Right atrium auricular region (tissue), 2 donors: ENCODE measurements around the gene HAP1. TPM values are rescaled to one million over a fixed set of nuclear protein-coding genes. Genes with fewer than 3 reads are reported as not detected.
"Not testable (repeated sequence)": the region's sequence is repeated elsewhere in the genome, so short reads cannot be mapped to it uniquely, and the experiment has no call there.

Experiments
- DNase-seq: peaks from one replicate; pipeline ENCODE4 v3.0.0-alpha.2; 2019; ENCODE audit warnings: low spot score
- H3K27ac ChIP-seq, 2 donors: fragments of 200-600 bp; sonication (generic); 1 replicate in 1 of 2; 2 replicates in 1 of 2; pipeline ENCODE4 v1.5.1; 2016 to 2019
- H3K27me3 ChIP-seq, 2 donors: fragments of 200-600 bp; sonication (generic); one replicate each; pipeline versions ENCODE4 v1.5.1 to v1.6.0; 2017 to 2019
- H3K36me3 ChIP-seq: fragments of 200-600 bp; sonication (generic); one replicate; pipeline ENCODE4 v1.5.1; 2016
- H3K4me1 ChIP-seq, 2 donors: fragments of 200-600 bp; sonication (generic); one replicate each; pipeline versions ENCODE4 v1.5.1 to v1.6.0; 2017 to 2019
- H3K4me3 ChIP-seq, 2 donors: fragments of 200-600 bp; sonication (generic); 1 replicate in 1 of 2; 2 replicates in 1 of 2; pipeline ENCODE4 v1.5.1; 2017 to 2019; ENCODE audit warnings: mild to moderate bottlenecking in 1 of 2, moderate library complexity in 1 of 2
- H3K9me3 ChIP-seq, 2 donors: fragments of 200-600 bp; sonication (generic); one replicate each; pipeline ENCODE4 v1.5.1; 2019
- total RNA-seq, 2 donors: library from RNA; depleted of rRNA; stranded (reverse); fragments of >200 nt; gene quantifications; one replicate each; pipeline ENCODE4 v1.1.0, GENCODE V29; 2016
- TF ChIP-seq, protein P1 (sequence below), 2 donors: fragments of 200-600 bp; sonication (generic); IDR thresholded peaks; one replicate each; pipeline ENCODE4 v1.5.1; 2019; ENCODE audit warnings: antibody characterized with exemption in 2 of 2

Gene HAP1
- total RNA-seq, 2 donors from 2014 or later = 0.08 TPM; not detected in 1

DNA sequence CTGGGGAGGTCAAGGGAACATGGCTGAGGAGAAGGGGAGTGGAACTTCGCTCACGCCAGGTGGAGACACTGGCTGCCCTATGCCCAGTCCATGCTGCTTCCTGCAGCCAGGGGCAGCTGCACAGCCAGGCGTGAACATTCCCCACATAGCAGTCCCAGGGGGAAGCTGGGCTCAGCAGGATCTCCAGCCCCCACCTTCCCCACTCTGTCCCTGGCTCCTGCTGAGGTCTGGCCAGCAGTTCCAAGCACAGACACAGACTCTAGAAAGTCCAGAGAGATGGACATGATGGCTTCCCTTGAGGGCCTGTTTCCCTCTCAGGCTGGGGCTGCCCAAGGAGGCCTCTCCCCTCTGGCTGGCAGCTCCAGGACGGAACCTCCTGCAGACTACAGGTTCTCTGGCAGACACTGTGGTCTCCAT lies 42.7 kb upstream of the HAP1 start:
- peaks cover 8% of the 10 kb centered on the region for H3K36me3 ChIP-seq
- H3K4me3 ChIP-seq = peak overlapping the region in 1 of 2 donors; percentile 15
- H3K4me1 ChIP-seq = peaks cover 0 to 98% of the 10 kb centered on the region in 2 donors
- TF ChIP-seq, protein P1, sequence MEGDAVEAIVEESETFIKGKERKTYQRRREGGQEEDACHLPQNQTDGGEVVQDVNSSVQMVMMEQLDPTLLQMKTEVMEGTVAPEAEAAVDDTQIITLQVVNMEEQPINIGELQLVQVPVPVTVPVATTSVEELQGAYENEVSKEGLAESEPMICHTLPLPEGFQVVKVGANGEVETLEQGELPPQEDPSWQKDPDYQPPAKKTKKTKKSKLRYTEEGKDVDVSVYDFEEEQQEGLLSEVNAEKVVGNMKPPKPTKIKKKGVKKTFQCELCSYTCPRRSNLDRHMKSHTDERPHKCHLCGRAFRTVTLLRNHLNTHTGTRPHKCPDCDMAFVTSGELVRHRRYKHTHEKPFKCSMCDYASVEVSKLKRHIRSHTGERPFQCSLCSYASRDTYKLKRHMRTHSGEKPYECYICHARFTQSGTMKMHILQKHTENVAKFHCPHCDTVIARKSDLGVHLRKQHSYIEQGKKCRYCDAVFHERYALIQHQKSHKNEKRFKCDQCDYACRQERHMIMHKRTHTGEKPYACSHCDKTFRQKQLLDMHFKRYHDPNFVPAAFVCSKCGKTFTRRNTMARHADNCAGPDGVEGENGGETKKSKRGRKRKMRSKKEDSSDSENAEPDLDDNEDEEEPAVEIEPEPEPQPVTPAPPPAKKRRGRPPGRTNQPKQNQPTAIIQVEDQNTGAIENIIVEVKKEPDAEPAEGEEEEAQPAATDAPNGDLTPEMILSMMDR (IDR thresholded peaks at IDR 0.05) = peak; percentile 41 to 69
- H3K27me3 ChIP-seq = no peaks in the 10 kb centered on the region
- peak overlapping the region; percentile 97 for H3K27ac ChIP-seq
- DNase-seq = no peak
- no peaks in the 10 kb centered on the region for H3K9me3 ChIP-seq

DNA sequence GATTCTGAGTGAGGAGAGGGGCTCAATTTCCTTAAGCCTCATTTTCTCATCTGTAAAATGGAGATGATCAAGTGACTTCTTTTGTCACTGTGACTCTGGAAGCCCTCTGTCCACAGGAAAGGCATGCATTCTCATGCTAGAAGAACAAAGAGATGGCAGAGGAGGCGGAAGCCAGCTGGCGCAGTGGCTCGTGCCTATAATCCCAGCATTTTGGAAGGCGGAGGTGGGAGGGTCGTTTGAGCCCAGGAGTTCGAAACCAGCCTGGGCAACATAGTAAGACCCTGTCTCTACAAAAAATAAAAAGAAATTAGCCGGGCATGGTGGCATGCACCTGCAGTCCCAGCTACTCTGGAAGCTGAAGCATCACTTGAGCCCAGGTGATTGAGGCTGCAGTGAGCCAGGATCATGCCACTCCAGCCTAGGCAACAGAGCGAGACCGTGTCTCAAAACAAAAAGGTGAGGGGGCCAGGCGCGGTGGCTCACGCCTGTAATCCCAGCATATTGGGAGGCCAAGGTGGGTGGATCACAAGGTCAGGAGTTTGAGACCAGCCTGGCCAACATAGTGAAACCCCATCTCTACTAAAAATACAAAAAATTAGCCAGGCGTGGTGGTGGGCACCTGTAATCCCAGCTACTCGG lies 41.9 kb upstream of the HAP1 start:
- H3K9me3 ChIP-seq, H3K27me3 ChIP-seq, DNase-seq, H3K4me3 ChIP-seq: not testable (repeated sequence)
- H3K27ac ChIP-seq = peak overlapping the region; percentile 97
- peaks cover 16% of the 10 kb centered on the region for H3K36me3 ChIP-seq
- peaks cover 0 to 92% of the 10 kb centered on the region in 2 donors for H3K4me1 ChIP-seq

DNA sequence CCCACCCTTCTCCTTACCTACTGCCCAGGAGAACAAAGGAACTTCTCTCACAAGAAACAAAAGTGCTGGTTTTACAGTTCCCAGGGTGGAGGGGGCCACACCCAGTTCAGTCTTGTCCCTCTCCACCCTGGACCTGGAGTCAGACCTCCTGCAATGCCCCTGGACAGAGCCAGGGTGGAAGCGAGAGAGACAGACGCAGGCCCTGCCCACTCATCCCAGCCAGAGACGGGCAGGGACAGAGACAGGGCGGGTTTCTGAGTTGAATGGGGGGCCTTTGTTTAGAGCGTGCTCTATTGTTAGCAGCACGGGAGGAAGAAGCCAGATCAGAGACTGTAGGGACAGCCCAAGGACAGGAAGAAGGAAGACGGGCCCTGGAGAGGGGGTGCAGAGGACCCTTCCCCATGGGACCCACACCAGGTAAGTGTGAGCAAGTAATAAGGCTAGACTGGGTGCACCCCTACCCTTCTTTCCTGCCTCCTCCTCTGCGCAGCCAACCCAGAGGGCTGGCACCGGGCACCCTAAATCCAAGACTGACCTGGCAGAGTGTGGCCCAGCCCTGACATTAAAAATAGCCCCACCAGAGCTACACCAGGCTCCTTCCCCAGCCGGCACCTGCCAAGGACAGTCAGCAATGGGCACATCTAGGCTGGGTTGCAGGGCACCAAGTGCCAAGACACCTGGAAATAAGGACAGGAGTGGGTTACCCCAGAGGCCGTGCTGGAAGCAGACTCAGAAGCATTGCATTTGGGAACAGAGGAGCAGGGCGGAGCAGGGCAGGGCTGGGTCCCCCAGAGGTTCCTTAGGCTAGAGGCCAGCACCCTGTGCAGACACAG lies 41.2 kb upstream of the HAP1 start:
- Histone ChIP-seq H3K27ac (peak overlapping the region; percentile 97), H3K4me1 (peaks cover 0 to 84% of the 10 kb centered on the region in 2 donors), H3K4me3 (no peak overlapping the region), H3K27me3 (no peaks in the 10 kb centered on the region), H3K36me3 (peaks cover 24% of the 10 kb centered on the region), H3K9me3 (no peaks in the 10 kb centered on the region)
- TF ChIP-seq, protein P1 (IDR thresholded peaks at IDR 0.05) = no peak
- DNase-seq = no peak

DNA sequence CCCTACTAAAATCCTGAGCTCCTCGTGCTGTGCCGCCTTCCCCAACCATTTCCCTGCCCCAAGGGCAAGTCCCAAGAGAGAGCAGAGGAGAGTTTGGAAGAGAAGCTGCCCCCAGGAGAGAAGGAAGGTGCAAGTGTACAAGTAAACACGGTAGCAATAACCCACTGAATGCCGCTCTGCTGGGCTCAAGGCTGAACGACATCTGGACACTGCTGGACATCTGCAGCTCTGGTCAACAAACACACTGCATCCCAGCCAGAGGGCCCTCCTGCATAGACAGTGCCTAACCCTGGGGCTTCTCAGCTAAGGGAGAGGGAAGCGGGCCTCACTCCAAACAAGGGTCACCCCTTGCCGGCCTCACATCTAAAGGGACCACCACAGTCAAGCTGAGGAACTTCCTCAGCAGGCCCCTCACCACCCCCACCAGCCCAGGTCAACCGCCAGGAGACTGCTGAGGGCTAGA lies 39.3 kb upstream of the HAP1 start:
- DNase-seq = no peak
- Histone ChIP-seq H3K27ac (peak overlapping the region; percentile 97), H3K4me1 (peaks cover 0 to 65% of the 10 kb centered on the region in 2 donors), H3K9me3 (no peaks in the 10 kb centered on the region), H3K4me3 (no peak overlapping the region), H3K27me3 (no peaks in the 10 kb centered on the region), H3K36me3 (peaks cover 42% of the 10 kb centered on the region)
- TF ChIP-seq, protein P1 (IDR thresholded peaks at IDR 0.05) = no peak

DNA sequence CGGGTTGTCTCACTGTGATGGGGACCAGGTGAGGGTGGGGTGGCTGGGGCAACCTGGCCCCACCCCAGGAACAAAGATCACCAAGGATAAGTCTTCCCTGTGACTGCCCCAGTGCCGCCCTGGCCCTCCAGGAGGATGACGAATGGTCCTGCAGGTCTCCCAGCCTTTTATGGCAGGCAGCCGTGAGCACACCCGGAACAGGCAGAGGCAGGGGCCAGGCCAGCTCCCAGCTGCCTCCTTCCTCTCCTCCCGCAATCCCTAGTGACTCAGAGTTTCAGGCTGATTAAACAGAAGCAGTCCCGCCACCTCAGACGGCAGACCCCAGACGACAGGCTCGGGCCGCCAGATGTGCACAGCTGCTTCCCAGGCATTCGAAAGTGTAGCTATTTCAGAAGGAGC lies 38.7 kb upstream of the HAP1 start:
- Histone ChIP-seq H3K4me1 (peaks cover 0 to 62% of the 10 kb centered on the region in 2 donors), H3K27me3 (no peaks in the 10 kb centered on the region), H3K36me3 (peaks cover 48% of the 10 kb centered on the region), H3K27ac (peak overlapping the region; percentile 97), H3K4me3 (no peak overlapping the region), H3K9me3 (no peaks in the 10 kb centered on the region)
- DNase-seq = peak; percentile 79
- TF ChIP-seq, protein P1 (IDR thresholded peaks at IDR 0.05) = no peak

DNA sequence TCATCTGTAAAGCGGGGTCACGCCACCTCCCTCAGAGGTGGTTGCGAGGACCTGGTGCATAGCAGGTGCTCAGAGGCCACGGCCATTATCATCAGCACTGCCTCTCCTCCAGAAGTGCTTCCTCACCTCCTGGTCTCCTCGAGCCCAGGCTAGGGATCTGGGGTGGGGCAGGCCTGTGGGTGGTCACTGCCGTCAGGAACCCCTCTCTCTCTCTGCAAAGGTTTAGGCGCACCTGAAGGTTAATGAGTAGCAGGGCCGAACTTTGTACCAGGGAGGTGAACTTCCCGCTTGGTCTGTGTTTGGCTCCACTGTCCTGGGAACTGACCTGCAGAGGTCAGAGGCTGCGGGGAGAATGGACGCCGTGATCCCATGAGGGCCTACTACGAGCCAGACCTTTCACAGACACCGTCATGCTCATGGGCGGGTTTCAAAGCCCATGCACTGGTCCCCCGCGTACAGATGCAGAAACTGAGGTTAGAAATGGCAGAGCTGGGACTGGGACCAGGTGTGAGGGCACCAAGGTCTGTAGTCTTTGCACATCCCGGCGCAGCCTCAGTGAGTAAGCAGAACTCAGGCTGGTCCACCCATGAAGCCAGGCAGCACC lies 38.2 kb upstream of the HAP1 start:
- TF ChIP-seq, protein P1 (IDR thresholded peaks at IDR 0.05) = no peak

More for the DNA sequence above, 38.2 kb upstream of the HAP1 start:
- Histone ChIP-seq H3K4me1 (peaks cover 0 to 57% of the 10 kb centered on the region in 2 donors), H3K27ac (peak overlapping the region; percentile 97), H3K4me3 (no peak overlapping the region), H3K36me3 (peaks cover 53% of the 10 kb centered on the region), H3K27me3 (no peaks in the 10 kb centered on the region), H3K9me3 (no peaks in the 10 kb centered on the region)
- DNase-seq = no peak
